PFSK-1 (cell line): Measurements from ENCODE around the gene LPIN2. TPM values are rescaled to one million over a fixed set of nuclear protein-coding genes. Genes with fewer than 3 reads are reported as not detected.

Experiments
- FOXP2 ChIP-seq: optimal IDR thresholded peaks from 2 replicates; pipeline ENCODE3; 2011; ENCODE audit warnings: borderline replicate concordance, control low read depth, inconsistent platforms; ENCODE audit not compliant: insufficient read depth; ENCODE audit errors: extremely low read length, extremely low read depth
- POLR2AphosphoS5 ChIP-seq: IDR thresholded peaks from 2 replicates; pipeline ENCODE4 v1.6.1; 2012; ENCODE audit warnings: low read depth, mild to moderate bottlenecking, control low read depth, low read length, moderate library complexity
- SIN3A ChIP-seq: IDR thresholded peaks from 2 replicates; pipeline ENCODE4 v1.6.1; 2012; ENCODE audit warnings: mild to moderate bottlenecking, low read length, moderate library complexity, borderline replicate concordance; ENCODE audit not compliant: insufficient read depth
- TAF1 ChIP-seq: IDR thresholded peaks from 2 replicates; pipeline ENCODE4 v1.6.1; 2012; ENCODE audit warnings: low read length, control low read depth, borderline replicate concordance; ENCODE audit not compliant: insufficient read depth
- polyA plus RNA-seq: library from polyadenylated mRNA; unstranded; fragments of >200 nt; gene quantifications from one replicate; pipeline ENCODE4 v1.2.1, GENCODE V29; 2012; ENCODE audit warnings: low read depth, missing spikeins; ENCODE audit not compliant: insufficient read length
- TF ChIP-seq, protein P1 (sequence below), 2 experiments: IDR thresholded peaks; 2 replicates each; pipeline versions ENCODE4 v1.6.1 to v1.8.0; 2011 to 2012; ENCODE audit warnings: low read depth in 2 of 2, low read length in 2 of 2, control low read depth in 1 of 2, inconsistent platforms in 1 of 2, mild to moderate bottlenecking in 1 of 2, moderate library complexity in 1 of 2; ENCODE audit not compliant: insufficient read depth in 1 of 2

LPIN2 gene, protein sequence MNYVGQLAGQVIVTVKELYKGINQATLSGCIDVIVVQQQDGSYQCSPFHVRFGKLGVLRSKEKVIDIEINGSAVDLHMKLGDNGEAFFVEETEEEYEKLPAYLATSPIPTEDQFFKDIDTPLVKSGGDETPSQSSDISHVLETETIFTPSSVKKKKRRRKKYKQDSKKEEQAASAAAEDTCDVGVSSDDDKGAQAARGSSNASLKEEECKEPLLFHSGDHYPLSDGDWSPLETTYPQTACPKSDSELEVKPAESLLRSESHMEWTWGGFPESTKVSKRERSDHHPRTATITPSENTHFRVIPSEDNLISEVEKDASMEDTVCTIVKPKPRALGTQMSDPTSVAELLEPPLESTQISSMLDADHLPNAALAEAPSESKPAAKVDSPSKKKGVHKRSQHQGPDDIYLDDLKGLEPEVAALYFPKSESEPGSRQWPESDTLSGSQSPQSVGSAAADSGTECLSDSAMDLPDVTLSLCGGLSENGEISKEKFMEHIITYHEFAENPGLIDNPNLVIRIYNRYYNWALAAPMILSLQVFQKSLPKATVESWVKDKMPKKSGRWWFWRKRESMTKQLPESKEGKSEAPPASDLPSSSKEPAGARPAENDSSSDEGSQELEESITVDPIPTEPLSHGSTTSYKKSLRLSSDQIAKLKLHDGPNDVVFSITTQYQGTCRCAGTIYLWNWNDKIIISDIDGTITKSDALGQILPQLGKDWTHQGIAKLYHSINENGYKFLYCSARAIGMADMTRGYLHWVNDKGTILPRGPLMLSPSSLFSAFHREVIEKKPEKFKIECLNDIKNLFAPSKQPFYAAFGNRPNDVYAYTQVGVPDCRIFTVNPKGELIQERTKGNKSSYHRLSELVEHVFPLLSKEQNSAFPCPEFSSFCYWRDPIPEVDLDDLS
- 9.0 TPM for polyA plus RNA-seq

DNA sequence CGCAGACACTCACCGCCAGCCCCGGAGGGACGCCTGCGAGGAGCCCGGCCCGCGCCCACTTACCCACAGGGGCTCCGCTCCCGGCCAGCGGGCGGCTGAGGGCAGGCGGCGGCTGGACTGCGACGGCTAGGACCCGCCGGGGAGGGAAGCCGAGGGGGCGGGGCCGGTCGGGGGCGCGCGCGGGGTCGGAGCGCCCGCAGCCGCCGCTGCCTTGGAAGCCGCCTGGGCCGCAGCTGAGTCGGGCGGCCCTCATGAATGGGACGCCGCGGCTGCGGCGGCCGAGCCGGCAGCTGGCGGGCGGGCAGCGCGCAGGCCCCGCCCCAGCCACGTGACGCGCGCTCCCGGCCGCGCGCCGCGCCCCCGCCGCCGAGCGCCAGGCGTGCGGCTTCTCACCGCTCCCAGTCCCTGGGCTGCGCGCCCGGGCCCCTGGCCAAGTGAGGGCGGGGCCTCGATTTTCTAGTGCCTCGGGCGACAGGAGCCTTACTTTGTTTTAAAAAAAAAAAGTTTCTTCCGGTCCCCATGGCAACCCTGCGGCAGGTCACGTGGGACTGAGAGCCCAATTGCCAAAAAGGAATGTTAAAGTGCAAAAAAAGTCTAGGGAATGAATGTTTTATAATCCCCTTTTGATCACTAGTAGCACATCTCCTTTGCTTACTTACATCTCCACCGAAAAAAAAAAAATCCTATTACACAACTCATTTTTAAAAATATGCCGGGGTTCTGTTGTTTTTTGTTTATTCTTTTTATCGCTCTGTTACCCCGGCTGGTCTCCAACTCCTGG, at the start of gene LPIN2:
Gene LPIN2 (minus strand): TSS at position 121 of the 781 bp plus-strand sequence. CDS start 52,304 bp downstream, outside the sequence.
- TF ChIP-seq TAF1 = peak; percentile 73
- TF ChIP-seq FOXP2 = peak; percentile 23
- TF ChIP-seq, protein P1, sequence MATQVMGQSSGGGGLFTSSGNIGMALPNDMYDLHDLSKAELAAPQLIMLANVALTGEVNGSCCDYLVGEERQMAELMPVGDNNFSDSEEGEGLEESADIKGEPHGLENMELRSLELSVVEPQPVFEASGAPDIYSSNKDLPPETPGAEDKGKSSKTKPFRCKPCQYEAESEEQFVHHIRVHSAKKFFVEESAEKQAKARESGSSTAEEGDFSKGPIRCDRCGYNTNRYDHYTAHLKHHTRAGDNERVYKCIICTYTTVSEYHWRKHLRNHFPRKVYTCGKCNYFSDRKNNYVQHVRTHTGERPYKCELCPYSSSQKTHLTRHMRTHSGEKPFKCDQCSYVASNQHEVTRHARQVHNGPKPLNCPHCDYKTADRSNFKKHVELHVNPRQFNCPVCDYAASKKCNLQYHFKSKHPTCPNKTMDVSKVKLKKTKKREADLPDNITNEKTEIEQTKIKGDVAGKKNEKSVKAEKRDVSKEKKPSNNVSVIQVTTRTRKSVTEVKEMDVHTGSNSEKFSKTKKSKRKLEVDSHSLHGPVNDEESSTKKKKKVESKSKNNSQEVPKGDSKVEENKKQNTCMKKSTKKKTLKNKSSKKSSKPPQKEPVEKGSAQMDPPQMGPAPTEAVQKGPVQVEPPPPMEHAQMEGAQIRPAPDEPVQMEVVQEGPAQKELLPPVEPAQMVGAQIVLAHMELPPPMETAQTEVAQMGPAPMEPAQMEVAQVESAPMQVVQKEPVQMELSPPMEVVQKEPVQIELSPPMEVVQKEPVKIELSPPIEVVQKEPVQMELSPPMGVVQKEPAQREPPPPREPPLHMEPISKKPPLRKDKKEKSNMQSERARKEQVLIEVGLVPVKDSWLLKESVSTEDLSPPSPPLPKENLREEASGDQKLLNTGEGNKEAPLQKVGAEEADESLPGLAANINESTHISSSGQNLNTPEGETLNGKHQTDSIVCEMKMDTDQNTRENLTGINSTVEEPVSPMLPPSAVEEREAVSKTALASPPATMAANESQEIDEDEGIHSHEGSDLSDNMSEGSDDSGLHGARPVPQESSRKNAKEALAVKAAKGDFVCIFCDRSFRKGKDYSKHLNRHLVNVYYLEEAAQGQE (IDR thresholded peaks at IDR 0.05; ENCODE audit: insufficient read depth in 1 of 2, low read depth in 2 of 2, low read length in 2 of 2) = 0 out of 4 replicates have a peak, but pooled peaks of 1 of the 2 experiments have one; percentile 23
- peak; percentile 60 for TF ChIP-seq POLR2AphosphoS5
- no peak for TF ChIP-seq SIN3A

DNA sequence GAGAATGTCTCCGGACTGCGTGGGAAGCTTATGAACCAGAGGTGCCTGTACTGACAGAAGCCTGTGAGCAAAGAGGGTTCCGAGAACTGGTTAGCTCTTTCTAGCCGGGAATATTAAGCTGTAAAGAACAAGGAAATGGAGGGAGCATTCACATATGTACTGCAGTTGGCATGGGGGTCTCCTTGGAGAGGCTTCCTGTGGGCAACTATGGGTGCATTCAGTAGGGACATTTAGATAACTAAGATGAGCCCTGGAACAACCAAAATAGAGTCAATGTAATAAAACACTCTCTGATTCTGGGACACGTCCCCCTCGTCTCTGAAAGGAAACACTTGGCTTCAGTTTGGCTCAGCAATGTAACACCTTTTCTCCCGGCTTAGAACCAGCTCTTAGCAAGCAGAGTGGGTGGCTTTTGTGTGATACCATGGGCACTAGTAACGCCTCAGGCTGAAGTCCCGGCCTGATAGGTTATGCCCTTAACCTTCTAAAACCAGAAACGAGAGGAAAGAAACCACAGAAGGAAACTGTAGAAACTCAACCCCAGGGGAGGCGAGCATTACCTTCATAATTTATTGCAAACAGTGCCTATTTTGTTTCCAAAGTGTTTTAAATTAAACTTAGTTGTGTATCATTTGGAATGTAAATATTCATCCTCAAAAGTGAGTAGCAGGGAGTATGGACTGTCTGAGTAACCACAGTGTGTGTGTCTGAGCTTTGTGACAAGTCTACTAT, 48.8 kb upstream of the LPIN2 start:
- TF ChIP-seq, protein P1 (IDR thresholded peaks at IDR 0.05; ENCODE audit: insufficient read depth in 1 of 2, low read depth in 2 of 2, low read length in 2 of 2) = no peak
- TF ChIP-seq POLR2AphosphoS5 (no peak), SIN3A (no peak), FOXP2 (no peak), TAF1 (no peak)

DNA sequence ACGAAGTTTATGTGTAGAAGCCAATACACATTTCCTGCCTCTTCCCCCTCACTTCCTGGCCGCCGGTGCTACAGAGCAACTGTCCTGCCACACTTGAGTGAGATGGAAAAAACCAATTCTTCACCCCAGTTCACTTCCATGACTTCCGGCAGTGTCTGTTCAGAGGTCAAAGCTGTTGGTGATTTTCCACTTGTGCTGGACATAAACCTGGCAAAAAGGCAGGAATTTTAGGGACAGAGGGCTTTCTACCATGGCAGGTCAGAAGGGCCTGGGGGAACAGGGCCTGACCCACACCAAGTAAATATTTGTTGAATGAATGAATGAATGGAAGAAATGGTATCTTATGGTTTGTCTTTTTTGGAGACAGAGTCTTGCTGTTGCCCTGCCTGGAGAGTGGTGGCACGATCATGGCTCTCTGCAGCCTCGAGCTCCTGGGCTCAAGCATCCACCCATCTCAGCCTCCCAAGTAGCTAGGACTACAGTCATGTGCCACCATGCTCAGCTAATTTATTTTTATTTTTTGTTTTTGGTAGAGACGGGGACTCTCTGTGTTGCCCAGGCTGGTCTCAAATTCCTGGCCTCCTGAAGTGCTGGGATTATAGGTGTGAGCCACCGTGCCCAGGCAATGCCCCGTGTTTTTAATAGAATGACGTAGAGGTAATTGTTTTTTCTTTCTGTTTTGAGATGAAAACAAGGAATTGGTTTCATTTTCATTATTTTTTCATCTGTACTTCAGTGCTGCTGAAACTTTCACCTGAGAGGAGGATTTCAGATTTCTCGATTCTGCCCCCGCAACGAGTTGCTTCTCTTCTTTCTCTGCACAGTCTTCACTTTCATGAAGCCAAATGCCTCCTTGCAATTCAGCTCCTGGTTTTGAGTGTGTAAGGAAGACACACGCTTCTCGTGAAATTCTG, 48.0 kb upstream of the LPIN2 start:
- TF ChIP-seq TAF1 = no peak

DNA sequence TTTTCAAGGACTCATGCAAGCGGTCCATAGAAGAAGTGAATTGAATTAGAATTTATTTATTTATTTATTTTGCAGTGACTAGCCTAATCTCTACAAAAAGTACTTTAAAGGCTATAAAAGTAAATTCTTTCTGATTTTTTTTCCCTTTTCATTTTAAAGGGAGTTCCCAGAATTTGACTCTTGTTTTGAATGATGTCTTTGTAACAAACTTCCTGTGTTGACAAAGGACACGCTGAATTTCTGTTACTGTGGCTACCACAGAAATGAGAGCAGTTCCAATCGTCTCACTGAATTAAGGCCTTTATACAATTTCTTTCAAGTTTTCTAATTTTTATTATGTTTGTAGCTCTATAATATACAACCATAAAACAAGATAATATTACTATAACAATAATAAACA, 46.3 kb upstream of the LPIN2 start:
- TF ChIP-seq POLR2AphosphoS5 (no peak), FOXP2 (no peak), TAF1 (no peak), SIN3A (no peak)
- TF ChIP-seq, protein P1 (IDR thresholded peaks at IDR 0.05; ENCODE audit: insufficient read depth in 1 of 2, low read depth in 2 of 2, low read length in 2 of 2) = no peak
